Natural killer cell (primary cell): ENCODE results near the gene POU3F1. TPM values are rescaled to one million over a fixed set of nuclear protein-coding genes. Genes with fewer than 3 reads are reported as not detected.

Source experiments
- ATAC-seq, 3 donors: fragments of 150-1000 bp in 2 of 3; fragments of 200-7000 bp in 1 of 3; cut with Tn5 transposase; 1 replicate in 1 of 3; 2 replicates in 2 of 3; pipeline ENCODE4 v1.10.0; 2021; ENCODE audit warnings: mild to moderate bottlenecking in 2 of 3, moderate library complexity in 2 of 3
- DNase-seq, 2 donors: peaks; one replicate each; pipeline versions ENCODE4 v3.0.0 to v3.0.0-alpha.2; 2013 to 2021; ENCODE audit warnings: mixed read lengths in 1 of 2
- H3K27ac ChIP-seq: one replicate; pipeline ENCODE4 v1.5.1; 2013; ENCODE audit warnings: mild to moderate bottlenecking, low read length
- H3K27me3 ChIP-seq: one replicate; pipeline ENCODE4 v1.6.1; 2013; ENCODE audit warnings: low read length; ENCODE audit not compliant: control insufficient read depth, insufficient read depth
- H3K36me3 ChIP-seq: one replicate; pipeline ENCODE4 v1.6.1; 2013; ENCODE audit warnings: low read length; ENCODE audit not compliant: control insufficient read depth, insufficient read depth
- H3K4me1 ChIP-seq: one replicate; pipeline ENCODE4 v1.6.1; 2013; ENCODE audit warnings: low read length; ENCODE audit not compliant: control insufficient read depth, insufficient read depth
- H3K4me3 ChIP-seq: one replicate; pipeline ENCODE4 v1.5.1; 2013; ENCODE audit warnings: low read length
- H3K9me3 ChIP-seq: one replicate; pipeline ENCODE4 v1.6.1; 2013; ENCODE audit warnings: low read length; ENCODE audit not compliant: control insufficient read depth, insufficient read depth
- H3K27ac Mint-ChIP-seq, 2 donors: one replicate each; pipeline ENCODE4 v1.8.0; 2022; ENCODE audit warnings: mild to moderate bottlenecking in 2 of 2, mixed read lengths in 2 of 2, moderate library complexity in 1 of 2
- H3K27me3 Mint-ChIP-seq, 2 donors: one replicate each; pipeline ENCODE4 v1.8.0; 2022; ENCODE audit warnings: low read depth in 2 of 2, mixed read lengths in 2 of 2
- H3K36me3 Mint-ChIP-seq: one replicate; pipeline ENCODE4 v1.8.0; 2022; ENCODE audit warnings: mixed read lengths
- H3K4me1 Mint-ChIP-seq, 2 donors: one replicate each; pipeline ENCODE4 v1.8.0; 2022; ENCODE audit warnings: mixed read lengths in 2 of 2
- H3K4me3 Mint-ChIP-seq: one replicate; pipeline ENCODE4 v1.8.0; 2022; ENCODE audit warnings: mild to moderate bottlenecking, moderate library complexity, mixed read lengths
- H3K9me3 Mint-ChIP-seq, 2 donors: one replicate each; pipeline ENCODE4 v1.8.0; 2022; ENCODE audit warnings: mixed read lengths in 2 of 2
- CTCF ChIP-seq: fragments of 200-600 bp; IDR thresholded peaks from one replicate; pipeline ENCODE4 v1.8.0; 2022; ENCODE audit warnings: antibody characterized with exemption
- WGBS: methylation state at CpG from one replicate; pipeline ENCODE4 v1.1.7; 2013; ENCODE audit warnings: missing lambda C conversion rate; ENCODE audit not compliant: insufficient coverage; 5-methylcytosine and 5-hydroxymethylcytosine counted together
- intact Hi-C: fragments of 100-400 bp; cut with micrococcal nuclease; formaldehyde crosslinking; loops from one replicate; pipeline ENCODE4 v1.14.2; 2022
- total RNA-seq, 4 donors: library from RNA; stranded (reverse); fragments of 120-200 nt in 1 of 4; gene quantifications; one replicate each; pipeline versions ENCODE4 v1.2.3 to v1.2.4, GENCODE V29; 2013 to 2022

The POU3F1 gene
- total RNA-seq, 3 donors from 2014 or later (not counting 1 experiment from before 2014, with no cell fraction given) = 0.12 to 0.15 TPM; not detected in 1

DNA sequence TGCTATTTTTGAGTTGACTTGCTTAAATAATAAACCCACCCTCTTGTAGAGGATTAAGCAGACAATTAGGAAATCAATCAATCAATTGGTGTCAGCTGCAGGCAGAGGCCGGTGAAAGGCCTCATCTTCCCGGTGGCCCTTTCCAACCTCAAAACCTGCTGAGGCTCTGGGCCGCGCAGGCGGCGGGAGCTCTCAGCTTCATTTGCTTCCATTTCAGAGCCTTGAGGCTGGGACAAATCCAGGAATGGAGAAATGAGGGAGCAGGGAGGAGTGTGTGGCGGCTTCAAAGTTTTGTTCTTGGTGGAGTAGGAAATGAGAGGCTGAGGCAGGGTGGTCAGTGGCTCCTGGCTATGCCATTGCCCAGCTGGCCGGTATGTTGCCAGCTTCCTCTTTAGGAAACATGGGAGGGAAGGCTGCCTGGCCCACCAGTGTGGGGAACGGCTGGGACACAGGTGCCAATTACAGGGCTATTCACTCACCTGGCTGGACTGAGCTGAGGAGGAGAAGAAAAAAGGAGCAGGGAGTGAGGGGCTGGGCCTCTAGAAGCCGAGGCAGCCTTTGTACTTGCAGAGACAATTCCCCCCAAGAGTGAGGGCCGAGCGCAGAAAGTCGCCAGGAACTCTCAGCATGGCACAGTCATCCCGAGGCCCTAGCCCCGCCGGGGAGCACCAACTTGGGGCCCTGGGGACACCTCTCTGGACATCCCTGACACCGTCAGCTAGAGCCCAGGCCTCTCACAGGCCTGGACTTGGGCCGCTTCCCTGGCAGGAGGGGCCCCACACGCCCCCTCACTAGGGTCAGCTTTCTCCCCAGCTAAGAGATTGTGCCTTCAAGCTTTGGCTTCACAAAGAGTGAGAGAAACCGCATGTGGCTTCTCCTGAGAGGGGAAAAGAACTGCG, 4.4 kb downstream of the POU3F1 start:
- peaks cover 24 to 48% of the 10 kb centered on the region in 2 donors for H3K27me3 Mint-ChIP-seq
- H3K4me1 Mint-ChIP-seq = peaks cover 9 to 17% of the 10 kb centered on the region in 2 donors
- no peaks in the 10 kb centered on the region for H3K36me3 Mint-ChIP-seq
- H3K9me3 ChIP-seq = no peaks in the 10 kb centered on the region
- peaks cover 35% of the 10 kb centered on the region for H3K27me3 ChIP-seq
- no peaks in the 10 kb centered on the region for H3K36me3 ChIP-seq
- WGBS = 84% methylated on average over 21 of the region's 21 CpGs
- peak overlapping the region; percentile 37 for H3K4me3 Mint-ChIP-seq
- no peak overlapping the region for H3K27ac ChIP-seq
- H3K4me3 ChIP-seq = no peak overlapping the region
- H3K4me1 ChIP-seq = peaks cover 18% of the 10 kb centered on the region
- no peak overlapping the region for H3K27ac Mint-ChIP-seq
- intact Hi-C loops = no loop called here
- no peaks in the 10 kb centered on the region for H3K9me3 Mint-ChIP-seq
- TF ChIP-seq CTCF = no peak
- ATAC-seq (no peak), DNase-seq (no peak)

GRCh38 chr1:38039331-38040088, 7.1 kb downstream of the POU3F1 start:
- H3K36me3 Mint-ChIP-seq = no peaks in the 10 kb centered on the region

GRCh38 chr1:38038861-38039260, 7.7 kb downstream of the POU3F1 start:
- intact Hi-C loops = no loop called here
- Mint-ChIP-seq H3K9me3 (no peaks in the 10 kb centered on the region), H3K4me1 (peaks cover under 1 to 6% of the 10 kb centered on the region in 2 donors), H3K4me3 (no peak overlapping the region), H3K36me3 (no peaks in the 10 kb centered on the region), H3K27ac (no peak overlapping the region), H3K27me3 (peaks cover 24 to 41% of the 10 kb centered on the region in 2 donors)
- no peak overlapping the region for H3K27ac ChIP-seq
- DNase-seq (no peak), ATAC-seq (no peak)
- no peaks in the 10 kb centered on the region for H3K9me3 ChIP-seq
- H3K27me3 ChIP-seq = peaks cover 20% of the 10 kb centered on the region
- H3K36me3 ChIP-seq = no peaks in the 10 kb centered on the region
- no peaks in the 10 kb centered on the region for H3K4me1 ChIP-seq
- no peak overlapping the region for H3K4me3 ChIP-seq
- WGBS = 80% methylated on average over 10 of the region's 10 CpGs
- TF ChIP-seq CTCF = no peak

More at GRCh38 chr1:38039331-38040088, 7.1 kb downstream of the POU3F1 start:
- H3K27me3 Mint-ChIP-seq = peaks cover 24 to 45% of the 10 kb centered on the region in 2 donors
- Histone ChIP-seq H3K36me3 (no peaks in the 10 kb centered on the region), H3K4me1 (peaks cover 6% of the 10 kb centered on the region), H3K9me3 (no peaks in the 10 kb centered on the region), H3K27me3 (peaks cover 26% of the 10 kb centered on the region), H3K4me3 (no peak overlapping the region), H3K27ac (no peak overlapping the region)
- no peak for ATAC-seq
- no peak for DNase-seq
- H3K9me3 Mint-ChIP-seq = no peaks in the 10 kb centered on the region
- WGBS = 91% methylated on average over 16 of the region's 17 CpGs
- intact Hi-C loops = no loop called here
- no peak overlapping the region for H3K27ac Mint-ChIP-seq
- H3K4me1 Mint-ChIP-seq = peaks cover 7 to 13% of the 10 kb centered on the region in 2 donors
- no peak overlapping the region for H3K4me3 Mint-ChIP-seq
- no peak for TF ChIP-seq CTCF
